T-helper 1 cell (primary cell): ENCODE data around the gene GSK3A.

Source experiments
- DNase-seq, 5 donors: peaks; one replicate each; pipeline ENCODE4 v3.0.0-alpha.2; 2012 to 2020

The GSK3A gene

DNA sequence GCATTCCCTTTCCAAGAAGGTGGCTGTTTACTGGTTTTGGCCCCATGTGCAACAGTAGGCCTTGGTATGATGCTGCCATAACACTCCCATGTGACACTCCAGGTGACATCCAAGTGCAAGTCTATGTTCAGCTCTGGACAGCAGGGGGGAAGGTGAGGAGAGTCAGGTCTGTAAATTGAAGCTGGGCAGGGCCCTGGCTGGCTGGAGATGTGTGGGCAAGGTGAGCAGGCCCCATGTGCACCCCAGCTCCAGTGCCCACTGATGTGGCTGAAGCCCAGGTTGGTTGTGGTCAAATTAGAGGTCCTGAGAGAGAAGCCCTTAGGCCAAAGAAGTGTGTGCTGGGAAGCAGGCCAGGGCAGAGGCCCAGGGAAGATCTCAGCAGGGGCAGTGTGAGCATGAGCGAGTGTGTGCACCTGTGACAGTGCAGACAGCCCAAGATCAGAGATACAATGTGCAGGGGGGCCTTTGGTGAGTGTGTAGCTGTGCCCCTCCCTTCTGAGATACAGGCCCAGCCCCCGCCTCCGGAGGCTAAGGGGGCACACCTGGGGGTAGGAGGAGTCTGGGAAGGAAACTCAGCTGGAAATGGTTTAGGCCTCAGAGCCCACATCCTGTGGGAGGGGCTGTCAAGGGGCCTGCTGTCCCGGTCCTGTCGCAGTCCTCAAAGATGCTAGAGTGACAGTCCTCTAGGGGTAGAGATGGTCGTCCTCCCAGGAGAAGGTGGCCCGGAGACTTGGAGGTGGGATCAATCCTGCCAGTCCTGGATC, 43.5 kb downstream of the GSK3A start:
- peak; percentile 65 to 92 (median 71) for DNase-seq

DNA sequence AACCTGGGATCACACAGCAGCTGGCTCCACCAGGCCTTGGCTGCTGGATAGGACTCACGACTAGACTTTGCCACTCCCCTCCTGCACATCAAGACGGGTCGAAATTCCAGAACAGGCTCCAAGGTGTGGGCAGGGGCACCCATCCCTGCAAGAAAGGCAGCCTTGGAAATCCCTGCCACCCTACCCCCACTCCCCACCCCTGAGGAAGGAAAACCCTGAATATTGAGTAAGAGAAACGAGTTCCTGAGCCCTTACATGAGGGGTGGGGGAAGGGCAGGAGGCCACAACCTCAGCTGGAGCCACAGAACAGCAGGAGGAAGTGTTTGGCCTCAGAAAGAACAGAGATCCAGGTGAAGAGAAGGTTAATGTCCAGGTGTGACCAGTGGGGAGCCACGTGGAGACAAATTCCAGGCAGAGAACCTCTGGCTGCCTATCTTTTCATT, 45.0 kb downstream of the GSK3A start:
- DNase-seq, result no peak

DNA sequence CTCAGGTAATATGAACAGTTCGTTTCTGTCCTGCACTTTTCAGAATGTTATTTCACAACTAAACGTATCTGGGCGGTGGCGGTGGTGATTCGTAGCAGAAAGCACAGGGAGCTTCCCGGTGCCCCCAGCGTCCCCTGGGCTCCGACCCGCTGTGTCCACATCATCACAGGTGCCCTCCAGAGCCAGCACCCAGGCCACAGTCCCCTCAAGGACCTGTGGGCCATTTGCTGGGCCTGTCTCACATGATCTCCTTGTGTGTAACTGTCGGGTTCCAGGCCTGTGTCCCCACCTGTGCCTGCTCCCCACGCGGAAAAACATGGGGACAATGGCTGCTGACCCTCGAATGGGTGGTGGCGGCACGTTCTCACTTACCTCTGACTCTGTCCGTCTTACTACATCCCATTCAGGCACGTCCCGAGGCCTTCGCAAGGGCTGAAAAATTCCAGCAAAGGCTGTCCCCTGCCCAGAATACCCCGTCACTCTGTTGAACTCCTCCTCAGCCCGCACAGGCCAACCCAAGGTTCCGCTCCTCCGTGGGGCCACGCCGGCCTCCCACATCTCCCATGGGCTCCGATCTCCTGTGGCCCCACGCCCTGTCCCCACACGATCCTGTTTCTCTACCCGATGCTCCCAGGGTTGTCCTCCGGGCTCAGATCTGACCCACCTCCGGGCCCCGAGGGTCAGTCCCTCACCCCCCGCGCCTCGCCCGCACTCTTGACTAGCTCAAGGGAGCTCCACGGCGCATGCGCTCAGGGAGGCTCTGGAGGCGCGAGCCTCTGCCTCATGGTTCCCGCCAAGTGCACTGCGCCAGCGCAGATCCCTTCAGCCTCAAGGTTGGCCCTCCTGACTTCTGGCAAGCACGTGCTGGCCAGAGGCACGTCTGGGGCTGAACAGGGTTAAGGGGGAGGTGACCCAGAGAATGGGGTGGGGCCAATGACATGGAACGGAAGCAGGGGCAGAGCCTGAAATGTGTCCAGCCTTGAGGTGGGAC, 46.1 kb downstream of the GSK3A start:
- no peak for DNase-seq

DNA sequence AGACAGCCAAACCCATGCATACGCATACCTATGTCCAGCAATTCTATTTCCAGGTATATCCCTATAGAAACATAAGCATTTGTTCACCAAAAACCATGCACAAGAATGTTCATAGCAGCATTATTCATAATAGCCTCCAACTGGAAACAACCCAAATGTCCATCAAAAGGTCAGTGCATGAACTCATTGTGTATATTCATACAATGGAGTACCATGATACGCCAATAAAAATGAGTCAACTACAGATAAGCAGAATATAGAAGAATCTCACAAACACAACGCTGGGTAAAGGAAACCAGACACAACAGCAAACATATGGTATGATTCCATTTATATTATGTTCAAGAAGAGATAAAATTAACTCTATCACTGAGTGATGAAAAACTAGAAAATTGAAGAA, 48.7 kb downstream of the GSK3A start:
- DNase-seq, result no peak

DNA sequence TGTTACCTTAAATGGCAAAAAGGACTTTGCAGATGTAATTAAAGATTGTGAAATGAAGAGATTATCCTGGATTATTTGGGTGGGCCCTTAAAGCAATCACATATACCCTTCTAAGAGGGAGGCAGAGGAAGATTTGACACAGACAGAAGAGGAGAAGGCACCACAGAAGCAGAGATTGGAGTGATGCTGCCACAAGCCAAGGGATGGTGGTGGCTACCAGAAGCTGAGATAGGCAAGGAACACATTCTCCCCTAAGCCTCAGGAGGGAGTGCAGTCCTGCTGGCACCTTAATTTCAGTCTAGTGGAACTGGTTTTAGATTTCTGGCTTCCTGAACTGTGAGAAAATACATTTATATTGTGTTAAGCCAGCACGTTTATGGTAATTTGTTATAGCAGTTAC, 49.1 kb downstream of the GSK3A start:
- no peak for DNase-seq

DNA sequence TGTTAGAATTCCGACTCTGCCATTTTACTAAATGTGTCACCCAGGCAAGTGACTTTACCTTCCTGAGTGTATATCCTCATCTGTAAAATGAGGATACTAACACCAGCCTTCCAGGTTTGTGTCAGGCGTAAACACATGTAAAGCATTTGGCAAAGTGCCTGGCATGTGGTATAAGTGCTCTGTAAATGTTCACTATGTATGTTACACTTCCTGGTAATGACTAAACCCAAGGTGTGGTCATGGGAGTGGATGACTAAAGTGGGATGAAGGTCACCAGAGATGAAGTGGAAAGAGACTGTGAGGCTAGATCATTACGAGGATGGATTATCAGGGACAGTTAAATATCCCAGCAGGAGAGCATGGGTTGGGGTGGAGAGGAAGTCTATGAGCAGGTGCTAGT, 50.5 kb downstream of the GSK3A start:
- DNase-seq, result peak in 1 of 5 donors; percentile 33

DNA sequence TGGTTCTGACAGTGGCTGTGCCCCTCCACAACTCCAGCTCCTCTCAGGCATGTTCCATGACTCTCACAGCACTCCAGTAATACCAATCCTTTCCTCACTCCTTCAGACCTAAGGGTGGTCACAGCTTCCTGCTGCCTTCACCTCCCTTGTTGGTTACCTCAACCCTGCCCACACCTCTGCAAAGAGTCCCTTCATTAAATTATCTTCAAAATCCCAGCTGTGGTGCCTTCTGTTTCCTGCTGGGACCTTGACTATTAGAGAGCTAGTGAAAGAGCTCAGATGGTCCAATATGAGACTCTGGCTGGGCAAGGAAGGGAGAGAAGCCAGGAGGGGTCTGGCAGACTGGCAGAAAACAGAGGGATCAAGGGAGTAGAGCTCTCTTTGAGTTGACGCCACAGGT, 51.1 kb downstream of the GSK3A start:
- no peak for DNase-seq

DNA sequence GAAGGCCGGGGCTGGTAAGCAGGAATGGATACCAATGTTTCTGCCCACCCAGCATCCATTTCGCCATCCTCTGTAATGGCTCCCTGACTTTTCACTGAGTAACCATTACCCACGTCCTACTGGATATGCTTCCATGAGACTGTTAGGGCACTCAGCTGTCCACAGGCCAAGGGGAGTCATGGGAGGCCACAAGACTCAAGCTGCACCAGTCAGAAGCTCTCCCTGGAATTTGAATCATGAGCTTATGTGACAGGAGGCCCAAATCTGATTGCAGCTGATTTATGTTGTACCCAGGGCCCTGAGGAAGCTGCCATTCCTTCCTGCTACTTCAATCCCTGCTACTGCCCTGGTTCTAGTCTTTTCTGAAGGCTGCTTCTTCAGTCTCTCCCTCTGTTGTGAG, 53.3 kb downstream of the GSK3A start:
- DNase-seq, result no peak

DNA sequence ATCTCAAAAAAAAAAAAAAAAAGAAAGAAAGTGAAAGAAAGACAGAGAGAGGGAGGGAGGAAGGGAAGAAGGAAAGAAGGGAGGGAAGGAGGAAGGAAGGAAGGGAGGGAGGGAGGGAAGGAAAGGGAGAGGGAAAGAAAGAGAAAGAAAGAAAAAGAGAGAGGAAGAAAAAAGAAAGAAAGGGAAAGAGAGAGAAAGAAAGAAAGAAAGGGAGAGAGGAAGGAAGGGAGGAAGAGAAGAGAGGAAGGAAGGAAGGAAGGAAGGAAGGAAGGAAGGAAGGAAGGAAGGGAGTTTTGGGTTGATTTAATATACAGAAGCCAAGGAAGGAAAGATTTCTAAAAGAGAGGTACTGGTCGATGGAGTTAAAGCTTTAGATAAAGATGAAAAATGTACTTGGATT, 53.7 kb downstream of the GSK3A start:
- DNase-seq, result no peak

DNA sequence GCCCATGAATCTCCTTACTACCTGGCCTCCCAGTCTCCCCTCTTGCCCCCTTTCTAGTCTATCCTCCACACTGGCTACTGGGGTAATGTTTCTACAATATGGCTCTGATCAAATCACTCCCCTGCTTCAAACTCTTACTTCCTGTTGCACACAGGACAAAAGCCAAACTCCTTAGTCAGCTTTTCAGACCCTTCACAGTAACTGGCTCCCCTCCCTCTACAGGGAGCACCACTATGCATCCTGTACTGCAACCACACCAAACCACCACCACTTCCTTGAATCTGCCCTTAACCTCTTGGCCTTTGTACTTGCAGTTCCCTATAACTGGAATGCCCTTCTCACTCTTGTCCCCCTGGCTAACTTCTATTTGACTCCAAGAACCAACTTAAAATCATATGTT, 57.1 kb downstream of the GSK3A start:
- DNase-seq, result peak in 1 of 5 donors; percentile 84

DNA sequence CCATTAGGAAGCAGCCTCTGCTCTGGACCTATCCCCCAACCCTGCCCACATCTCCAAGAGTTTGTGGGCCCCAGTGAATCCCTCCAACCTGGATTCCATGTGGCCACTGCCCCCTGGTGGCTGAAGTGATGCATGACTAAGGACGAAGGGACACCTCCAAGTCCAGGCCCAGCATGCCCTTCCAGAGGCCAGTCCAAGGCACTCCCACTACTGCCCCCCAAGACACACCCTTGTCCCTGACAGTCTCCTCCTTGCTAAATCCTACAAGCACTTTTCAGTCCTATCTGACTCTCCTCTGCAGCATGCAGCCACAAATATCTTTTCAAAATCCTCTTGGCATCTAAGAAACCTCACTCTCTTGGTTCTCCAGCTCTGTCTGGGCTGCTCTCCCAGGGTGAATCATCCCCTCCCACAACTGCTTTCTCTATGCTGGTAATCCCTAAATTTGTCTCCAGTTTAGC, 58.0 kb downstream of the GSK3A start:
- DNase-seq, result peak; percentile 39 to 68 (median 50)
